Endothelial cell of umbilical vein (primary cell): ENCODE results near the gene SLC26A2.

Experiments
- EZH2 ChIP-seq: IDR thresholded peaks from 2 replicates; pipeline ENCODE4 v1.6.1; 2012; ENCODE audit warnings: borderline replicate concordance, low read depth, mild to moderate bottlenecking, moderate library complexity, low read length, inconsistent platforms; ENCODE audit not compliant: severe bottlenecking
- JUN ChIP-seq: IDR thresholded peaks from 2 replicates; pipeline ENCODE4 v1.6.1; 2011; ENCODE audit warnings: borderline replicate concordance, low read depth; ENCODE audit not compliant: insufficient read length, insufficient read depth
- TF ChIP-seq, protein P1 (sequence below), 2 donors: IDR thresholded peaks; 1 replicate in 1 of 2; 2 replicates in 1 of 2; pipeline ENCODE4 v1.5.1; 2011; ENCODE audit warnings: low read length in 2 of 2, mild to moderate bottlenecking in 2 of 2, moderate library complexity in 2 of 2, control low read depth in 1 of 2, inconsistent platforms in 1 of 2, low read depth in 1 of 2; ENCODE audit not compliant: insufficient read depth in 1 of 2; ENCODE audit errors: extremely low read depth in 1 of 2
- TF ChIP-seq, protein P2 (sequence below): IDR thresholded peaks from 2 replicates; pipeline ENCODE4 v1.6.1; 2011; ENCODE audit not compliant: insufficient read depth, insufficient read length

DNA sequence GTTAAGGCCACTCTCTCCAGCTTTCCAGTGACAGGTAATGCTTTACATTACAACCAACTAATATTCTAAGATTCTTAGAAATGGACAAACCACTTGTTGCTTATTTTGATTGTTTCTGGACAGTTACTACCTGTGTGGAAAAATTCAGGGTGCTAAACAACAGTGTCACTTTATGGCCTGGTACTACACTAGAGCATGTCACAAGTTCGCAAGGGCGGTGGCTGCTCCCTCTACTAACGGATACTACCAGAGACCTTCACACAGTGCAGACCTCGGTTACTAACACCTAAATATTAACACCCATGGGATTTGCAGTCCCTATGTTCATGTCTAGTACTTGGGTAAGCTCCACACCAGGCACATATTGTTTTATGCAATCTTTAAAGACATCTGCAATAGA is 53.4 kb downstream of the SLC26A2 start:
- TF ChIP-seq, protein P1, sequence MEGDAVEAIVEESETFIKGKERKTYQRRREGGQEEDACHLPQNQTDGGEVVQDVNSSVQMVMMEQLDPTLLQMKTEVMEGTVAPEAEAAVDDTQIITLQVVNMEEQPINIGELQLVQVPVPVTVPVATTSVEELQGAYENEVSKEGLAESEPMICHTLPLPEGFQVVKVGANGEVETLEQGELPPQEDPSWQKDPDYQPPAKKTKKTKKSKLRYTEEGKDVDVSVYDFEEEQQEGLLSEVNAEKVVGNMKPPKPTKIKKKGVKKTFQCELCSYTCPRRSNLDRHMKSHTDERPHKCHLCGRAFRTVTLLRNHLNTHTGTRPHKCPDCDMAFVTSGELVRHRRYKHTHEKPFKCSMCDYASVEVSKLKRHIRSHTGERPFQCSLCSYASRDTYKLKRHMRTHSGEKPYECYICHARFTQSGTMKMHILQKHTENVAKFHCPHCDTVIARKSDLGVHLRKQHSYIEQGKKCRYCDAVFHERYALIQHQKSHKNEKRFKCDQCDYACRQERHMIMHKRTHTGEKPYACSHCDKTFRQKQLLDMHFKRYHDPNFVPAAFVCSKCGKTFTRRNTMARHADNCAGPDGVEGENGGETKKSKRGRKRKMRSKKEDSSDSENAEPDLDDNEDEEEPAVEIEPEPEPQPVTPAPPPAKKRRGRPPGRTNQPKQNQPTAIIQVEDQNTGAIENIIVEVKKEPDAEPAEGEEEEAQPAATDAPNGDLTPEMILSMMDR (IDR thresholded peaks at IDR 0.05; ENCODE audit: extremely low read depth in 1 of 2, insufficient read depth in 1 of 2, low read depth in 1 of 2, low read length in 2 of 2), result no peak
- no peak for TF ChIP-seq EZH2
- TF ChIP-seq JUN, result no peak
- TF ChIP-seq, protein P2, sequence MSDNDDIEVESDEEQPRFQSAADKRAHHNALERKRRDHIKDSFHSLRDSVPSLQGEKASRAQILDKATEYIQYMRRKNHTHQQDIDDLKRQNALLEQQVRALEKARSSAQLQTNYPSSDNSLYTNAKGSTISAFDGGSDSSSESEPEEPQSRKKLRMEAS, result no peak
